K562 (cell line): ENCODE data around the gene NR1D2. TPM values are rescaled to one million over a fixed set of nuclear protein-coding genes. Genes with fewer than 3 reads are reported as not detected.

Experiments used
- ETS2 ChIP-seq: IDR thresholded peaks from 2 replicates; pipeline ENCODE4 v1.6.1; 2016; ENCODE audit warnings: borderline replicate concordance, missing genetic modification characterization, mild to moderate bottlenecking, moderate library complexity, missing compliant biosample characterization; ENCODE audit not compliant: poor library complexity, severe bottlenecking
- FOS ChIP-seq: IDR thresholded peaks from 3 replicates; pipeline ENCODE4 v1.6.1; 2011; ENCODE audit not compliant: insufficient read length; ENCODE audit errors: extremely low read depth
- FOSL1 ChIP-seq: fragments of 200-800 bp; sonication (Bioruptor generic); conservative IDR thresholded peaks from 2 replicates; pipeline ENCODE4 v1.6.1; 2016; ENCODE audit warnings: missing genetic modification characterization, missing compliant biosample characterization
- FOXK1 ChIP-seq: sonication (generic); formaldehyde crosslinking; IDR thresholded peaks from 2 replicates; pipeline ENCODE4 v1.8.0; 2022; ENCODE audit warnings: missing genetic modification reagents, mild to moderate bottlenecking, borderline replicate concordance
- HDAC6 ChIP-seq: IDR thresholded peaks from 2 replicates; pipeline ENCODE4 v1.6.1; 2012; ENCODE audit warnings: low read depth, mild to moderate bottlenecking, control low read depth, inconsistent platforms, low read length, moderate library complexity
- IRF2 ChIP-seq: sonication (generic); formaldehyde crosslinking; IDR thresholded peaks from 2 replicates; pipeline ENCODE4 v1.8.1; 2022; ENCODE audit warnings: mild to moderate bottlenecking, missing genetic modification reagents
- RBM15 ChIP-seq: fragments of 200-400 bp; formaldehyde crosslinking; IDR thresholded peaks from 2 replicates; pipeline ENCODE4 v1.6.1; 2018; ENCODE audit warnings: mild to moderate bottlenecking, low read length, moderate library complexity; ENCODE audit not compliant: insufficient read depth
- TAF1 ChIP-seq: IDR thresholded peaks from 2 replicates; pipeline ENCODE4 v1.6.1; 2011; ENCODE audit warnings: mild to moderate bottlenecking, low read length, moderate library complexity; ENCODE audit not compliant: insufficient read depth, control insufficient read depth, severe bottlenecking; ENCODE audit errors: extremely low read depth
- TRIM24 ChIP-seq, 2 experiments: fragments of 450-650 bp; IDR thresholded peaks; 2 replicates each; pipeline ENCODE4 v1.6.1; 2016
- ZBTB8A ChIP-seq: fragments of 450-650 bp; IDR thresholded peaks from 2 replicates; pipeline ENCODE4 v1.6.1; 2018; ENCODE audit warnings: mild to moderate bottlenecking, moderate library complexity; ENCODE audit not compliant: partially characterized antibody
- ZNF518B ChIP-seq: fragments of 250-450 bp; sonication (Bioruptor Pico); IDR thresholded peaks from 2 replicates; pipeline ENCODE4 v1.5.0; 2021; ENCODE audit warnings: mild to moderate bottlenecking, moderate library complexity
- ZNF561 ChIP-seq: fragments of 450-650 bp; formaldehyde crosslinking; conservative IDR thresholded peaks from 2 replicates; pipeline ENCODE4 v1.4.0; 2020; ENCODE audit warnings: mild to moderate bottlenecking, moderate library complexity
- ZNF696 ChIP-seq: fragments of 250-450 bp; sonication (Bioruptor Pico); conservative IDR thresholded peaks from 2 replicates; pipeline ENCODE4 v1.4.0; 2020; ENCODE audit warnings: mild to moderate bottlenecking, moderate library complexity
- ZNF780A ChIP-seq: fragments of 250-450 bp; sonication (Bioruptor Pico); IDR thresholded peaks from 2 replicates; pipeline ENCODE4 v1.5.0; 2021; ENCODE audit warnings: mild to moderate bottlenecking
- polyA plus RNA-seq, 8 experiments: library from polyadenylated mRNA; depleted of rRNA in 4 of 8; stranded (reverse) in 5 of 8; unstranded in 3 of 8; fragments of >200 nt; fragmentation: Nextera tagmentation in 2 of 8; fragmentation: Illumina TruSeq in 1 of 8; extraction: Ambion mirVana in 2 of 8; extraction: Trizol in 1 of 8; gene quantifications; 2 replicates each; pipeline versions ENCODE4 v1.2.1 to v1.2.3, GENCODE V29; 2011 to 2014; ENCODE audit warnings: inconsistent platforms in 1 of 8, missing spikeins in 1 of 8
- total RNA-seq, 7 experiments: library from RNA; depleted of rRNA in 6 of 7; stranded (reverse); fragments of >200 nt in 6 of 7; fragmentation: Illumina TruSeq in 2 of 7; extraction: Trizol in 2 of 7; gene quantifications; 2 replicates each; pipeline versions ENCODE4 v1.2.1 to v1.2.3, GENCODE V29; 2011 to 2021; ENCODE audit warnings: low replicate concordance in 1 of 7
- TF ChIP-seq, protein P1 (sequence below): sonication (generic); formaldehyde crosslinking; IDR thresholded peaks from 2 replicates; pipeline ENCODE4 v1.8.0; 2023; ENCODE audit warnings: missing genetic modification reagents, mild to moderate bottlenecking, borderline replicate concordance
- TF ChIP-seq, protein P2 (sequence below): sonication (generic); formaldehyde crosslinking; IDR thresholded peaks from 2 replicates; pipeline ENCODE4 v1.8.1; 2023; ENCODE audit warnings: mild to moderate bottlenecking, missing genetic modification reagents

The NR1D2 gene
- total and polyA plus RNA-seq, 9 of the 15 experiments (the other 6 are each of a cell fraction or from before 2014, with no cell fraction given) = 1.2 to 5.5 (median 2.9) TPM

- TF ChIP-seq TAF1 (peak; percentile 46), FOXK1 (CRISPR knock-in tag) (no peak), FOSL1 (tag) (no peak), HDAC6 (no peak), ETS2 (no peak), ZBTB8A (no peak), FOS (no peak), ZNF696 (CRISPR knock-in tag) (no peak), RBM15 (no peak), ZNF518B (CRISPR knock-in tag) (no peak), TRIM24 (IDR thresholded peaks at IDR 0.05) (peak; percentile 61 to 72; a peak in 3 of 4 replicates), ZNF780A (CRISPR knock-in tag) (no peak), IRF2 (CRISPR knock-in tag) (no peak), ZNF561 (CRISPR knock-in tag) (no peak)
- TF ChIP-seq, protein P1, sequence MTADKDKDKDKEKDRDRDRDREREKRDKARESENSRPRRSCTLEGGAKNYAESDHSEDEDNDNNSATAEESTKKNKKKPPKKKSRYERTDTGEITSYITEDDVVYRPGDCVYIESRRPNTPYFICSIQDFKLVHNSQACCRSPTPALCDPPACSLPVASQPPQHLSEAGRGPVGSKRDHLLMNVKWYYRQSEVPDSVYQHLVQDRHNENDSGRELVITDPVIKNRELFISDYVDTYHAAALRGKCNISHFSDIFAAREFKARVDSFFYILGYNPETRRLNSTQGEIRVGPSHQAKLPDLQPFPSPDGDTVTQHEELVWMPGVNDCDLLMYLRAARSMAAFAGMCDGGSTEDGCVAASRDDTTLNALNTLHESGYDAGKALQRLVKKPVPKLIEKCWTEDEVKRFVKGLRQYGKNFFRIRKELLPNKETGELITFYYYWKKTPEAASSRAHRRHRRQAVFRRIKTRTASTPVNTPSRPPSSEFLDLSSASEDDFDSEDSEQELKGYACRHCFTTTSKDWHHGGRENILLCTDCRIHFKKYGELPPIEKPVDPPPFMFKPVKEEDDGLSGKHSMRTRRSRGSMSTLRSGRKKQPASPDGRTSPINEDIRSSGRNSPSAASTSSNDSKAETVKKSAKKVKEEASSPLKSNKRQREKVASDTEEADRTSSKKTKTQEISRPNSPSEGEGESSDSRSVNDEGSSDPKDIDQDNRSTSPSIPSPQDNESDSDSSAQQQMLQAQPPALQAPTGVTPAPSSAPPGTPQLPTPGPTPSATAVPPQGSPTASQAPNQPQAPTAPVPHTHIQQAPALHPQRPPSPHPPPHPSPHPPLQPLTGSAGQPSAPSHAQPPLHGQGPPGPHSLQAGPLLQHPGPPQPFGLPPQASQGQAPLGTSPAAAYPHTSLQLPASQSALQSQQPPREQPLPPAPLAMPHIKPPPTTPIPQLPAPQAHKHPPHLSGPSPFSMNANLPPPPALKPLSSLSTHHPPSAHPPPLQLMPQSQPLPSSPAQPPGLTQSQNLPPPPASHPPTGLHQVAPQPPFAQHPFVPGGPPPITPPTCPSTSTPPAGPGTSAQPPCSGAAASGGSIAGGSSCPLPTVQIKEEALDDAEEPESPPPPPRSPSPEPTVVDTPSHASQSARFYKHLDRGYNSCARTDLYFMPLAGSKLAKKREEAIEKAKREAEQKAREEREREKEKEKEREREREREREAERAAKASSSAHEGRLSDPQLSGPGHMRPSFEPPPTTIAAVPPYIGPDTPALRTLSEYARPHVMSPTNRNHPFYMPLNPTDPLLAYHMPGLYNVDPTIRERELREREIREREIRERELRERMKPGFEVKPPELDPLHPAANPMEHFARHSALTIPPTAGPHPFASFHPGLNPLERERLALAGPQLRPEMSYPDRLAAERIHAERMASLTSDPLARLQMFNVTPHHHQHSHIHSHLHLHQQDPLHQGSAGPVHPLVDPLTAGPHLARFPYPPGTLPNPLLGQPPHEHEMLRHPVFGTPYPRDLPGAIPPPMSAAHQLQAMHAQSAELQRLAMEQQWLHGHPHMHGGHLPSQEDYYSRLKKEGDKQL (CRISPR knock-in tag) = no peak
- TF ChIP-seq, protein P2, sequence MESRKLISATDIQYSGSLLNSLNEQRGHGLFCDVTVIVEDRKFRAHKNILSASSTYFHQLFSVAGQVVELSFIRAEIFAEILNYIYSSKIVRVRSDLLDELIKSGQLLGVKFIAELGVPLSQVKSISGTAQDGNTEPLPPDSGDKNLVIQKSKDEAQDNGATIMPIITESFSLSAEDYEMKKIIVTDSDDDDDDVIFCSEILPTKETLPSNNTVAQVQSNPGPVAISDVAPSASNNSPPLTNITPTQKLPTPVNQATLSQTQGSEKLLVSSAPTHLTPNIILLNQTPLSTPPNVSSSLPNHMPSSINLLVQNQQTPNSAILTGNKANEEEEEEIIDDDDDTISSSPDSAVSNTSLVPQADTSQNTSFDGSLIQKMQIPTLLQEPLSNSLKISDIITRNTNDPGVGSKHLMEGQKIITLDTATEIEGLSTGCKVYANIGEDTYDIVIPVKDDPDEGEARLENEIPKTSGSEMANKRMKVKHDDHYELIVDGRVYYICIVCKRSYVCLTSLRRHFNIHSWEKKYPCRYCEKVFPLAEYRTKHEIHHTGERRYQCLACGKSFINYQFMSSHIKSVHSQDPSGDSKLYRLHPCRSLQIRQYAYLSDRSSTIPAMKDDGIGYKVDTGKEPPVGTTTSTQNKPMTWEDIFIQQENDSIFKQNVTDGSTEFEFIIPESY (CRISPR knock-in tag) = no peak
Observed at GRCh38 chr3:23944861-23945662, at the start of gene NR1D2 (continued).
